Measurements from ENCODE around the gene LEF1. TPM values are rescaled to one million over a fixed set of nuclear protein-coding genes. Genes with fewer than 3 reads are reported as not detected.

LEF1 gene
- total RNA-seq, 1 experiment from 2014 or later = 0.54 TPM

- Histone ChIP-seq H3K9me3 (ENCODE audit: control insufficient read depth, insufficient read depth, low read depth, low read length) (no peaks in the 10 kb centered on the region), H3K27ac (ENCODE audit: low read length) (no peak overlapping the region), H3K4me3 (ENCODE audit: low read depth in 2 of 2, low read length in 2 of 2) (no peak overlapping the region), H3K27me3 (ENCODE audit: control insufficient read depth, insufficient read depth, low read length) (no peaks in the 10 kb centered on the region; the same call in 1 of the 2 replicates), H3K4me1 (ENCODE audit: control insufficient read depth, insufficient read depth, low read length) (no peaks in the 10 kb centered on the region), H3K36me3 (ENCODE audit: control insufficient read depth, insufficient read depth, low read length) (no peaks in the 10 kb centered on the region)
- BruUV-seq (replicated peaks) = no TSS peak
- intact Hi-C loops (cut with micrococcal nuclease; ENCODE audit: unreplicated experiment) (no loop called here), in situ Hi-C loops (cut with HindIII; ENCODE audit: low pct_unique_long_range_greater_than_20kb, low sequenced_read_pairs) (no loop called here)
- ChIA-PET CTCF (no interaction called here), POLR2A (no interaction called here)
- no peak for TF ChIP-seq TCF7L2 (IDR thresholded peaks at IDR 0.05; ENCODE audit: low read depth, low read length)
- TF ChIP-seq REST (IDR thresholded peaks at IDR 0.05; ENCODE audit: insufficient read depth in 1 of 2, low read depth in 2 of 2, low read length in 1 of 2) = no peak
- TF ChIP-seq, protein P1, sequence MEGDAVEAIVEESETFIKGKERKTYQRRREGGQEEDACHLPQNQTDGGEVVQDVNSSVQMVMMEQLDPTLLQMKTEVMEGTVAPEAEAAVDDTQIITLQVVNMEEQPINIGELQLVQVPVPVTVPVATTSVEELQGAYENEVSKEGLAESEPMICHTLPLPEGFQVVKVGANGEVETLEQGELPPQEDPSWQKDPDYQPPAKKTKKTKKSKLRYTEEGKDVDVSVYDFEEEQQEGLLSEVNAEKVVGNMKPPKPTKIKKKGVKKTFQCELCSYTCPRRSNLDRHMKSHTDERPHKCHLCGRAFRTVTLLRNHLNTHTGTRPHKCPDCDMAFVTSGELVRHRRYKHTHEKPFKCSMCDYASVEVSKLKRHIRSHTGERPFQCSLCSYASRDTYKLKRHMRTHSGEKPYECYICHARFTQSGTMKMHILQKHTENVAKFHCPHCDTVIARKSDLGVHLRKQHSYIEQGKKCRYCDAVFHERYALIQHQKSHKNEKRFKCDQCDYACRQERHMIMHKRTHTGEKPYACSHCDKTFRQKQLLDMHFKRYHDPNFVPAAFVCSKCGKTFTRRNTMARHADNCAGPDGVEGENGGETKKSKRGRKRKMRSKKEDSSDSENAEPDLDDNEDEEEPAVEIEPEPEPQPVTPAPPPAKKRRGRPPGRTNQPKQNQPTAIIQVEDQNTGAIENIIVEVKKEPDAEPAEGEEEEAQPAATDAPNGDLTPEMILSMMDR (IDR thresholded peaks at IDR 0.05) = no peak
- TF ChIP-seq POLR2AphosphoS5 (IDR thresholded peaks at IDR 0.05; ENCODE audit: low read depth, low read length) = no peak
- no peak for TF ChIP-seq SIN3A (IDR thresholded peaks at IDR 0.05; ENCODE audit: borderline replicate concordance, insufficient read depth, low read depth, low read length)
- ATAC-seq (no peak), DNase-seq (ENCODE audit: low read depth, low spot score) (no peak)
Observed at GRCh38 chr4:108180513-108180912, 11.8 kb upstream of the LEF1 start.

DNA sequence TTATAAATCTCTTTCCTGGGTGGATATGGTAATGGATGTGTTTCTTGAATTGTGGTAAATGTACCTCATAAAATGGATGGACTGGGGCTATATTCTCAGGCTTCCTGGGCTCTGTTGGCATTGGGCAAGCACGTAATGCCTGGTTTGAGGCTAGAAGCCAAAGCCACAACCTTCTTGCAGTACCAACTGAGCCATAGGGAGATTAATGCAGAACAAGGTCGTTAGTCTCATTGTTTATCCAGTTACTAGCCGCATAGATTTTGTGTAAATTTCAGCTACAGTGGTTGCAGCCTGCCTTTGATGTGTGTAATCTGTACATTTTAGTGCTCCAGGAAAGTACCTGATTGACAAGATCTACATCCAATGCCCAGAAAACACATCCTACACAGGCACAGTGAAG, 7.2 kb upstream of the LEF1 start:
- ChIA-PET POLR2A (no interaction called here), CTCF (no interaction called here)
- Histone ChIP-seq H3K36me3 (ENCODE audit: control insufficient read depth, insufficient read depth, low read length) (no peaks in the 10 kb centered on the region), H3K9me3 (ENCODE audit: control insufficient read depth, insufficient read depth, low read depth, low read length) (no peaks in the 10 kb centered on the region), H3K4me3 (ENCODE audit: low read depth in 2 of 2, low read length in 2 of 2) (no peak overlapping the region), H3K27me3 (ENCODE audit: control insufficient read depth, insufficient read depth, low read length) (peaks cover 13% of the 10 kb centered on the region; the same call in 1 of the 2 replicates), H3K27ac (ENCODE audit: low read length) (no peak overlapping the region), H3K4me1 (ENCODE audit: control insufficient read depth, insufficient read depth, low read length) (no peaks in the 10 kb centered on the region)
- DNase-seq (ENCODE audit: low read depth, low spot score) (no peak), ATAC-seq (no peak)
- TF ChIP-seq REST (IDR thresholded peaks at IDR 0.05; ENCODE audit: insufficient read depth in 1 of 2, low read depth in 2 of 2, low read length in 1 of 2) (no peak), POLR2AphosphoS5 (IDR thresholded peaks at IDR 0.05; ENCODE audit: low read depth, low read length) (no peak), TCF7L2 (IDR thresholded peaks at IDR 0.05; ENCODE audit: low read depth, low read length) (no peak), SIN3A (IDR thresholded peaks at IDR 0.05; ENCODE audit: borderline replicate concordance, insufficient read depth, low read depth, low read length) (no peak)
- TF ChIP-seq, protein P1 (IDR thresholded peaks at IDR 0.05) = no peak
- in situ Hi-C loops (cut with HindIII; ENCODE audit: low pct_unique_long_range_greater_than_20kb, low sequenced_read_pairs) (no loop called here), intact Hi-C loops (cut with micrococcal nuclease; ENCODE audit: unreplicated experiment) (no loop called here)
- BruUV-seq (replicated peaks) = no TSS peak
